Measurements from ENCODE around the gene CMIP. TPM values are rescaled to one million over a fixed set of nuclear protein-coding genes. Genes with fewer than 3 reads are reported as not detected.
"Not testable (repeated sequence)": the region's sequence is repeated elsewhere in the genome, so short reads cannot be mapped to it uniquely, and the experiment has no call there.

The CMIP gene
- total RNA-seq, 1 donor from 2014 or later = 111 TPM

- no peak for DNase-seq (ENCODE audit: extremely low read depth, low read depth, low spot score)
Observed at GRCh38 chr16:81513204-81514040, 68.8 kb downstream of the CMIP start.

- no peak for DNase-seq (ENCODE audit: extremely low read depth, low read depth, low spot score)
Observed at GRCh38 chr16:81514041-81514559, 69.5 kb downstream of the CMIP start.

- no peak for DNase-seq (ENCODE audit: extremely low read depth, low read depth, low spot score)
Observed at GRCh38 chr16:81514568-81515258, 70.1 kb downstream of the CMIP start.

GRCh38 chr16:81515281-81515680 lies 70.7 kb downstream of the CMIP start:
- DNase-seq (ENCODE audit: extremely low read depth, low read depth, low spot score) = no peak

GRCh38 chr16:81515721-81516120 lies 71.1 kb downstream of the CMIP start:
- no peak for DNase-seq (ENCODE audit: extremely low read depth, low read depth, low spot score)

- no peak for DNase-seq (ENCODE audit: extremely low read depth, low read depth, low spot score)
Observed at GRCh38 chr16:81516478-81517149, 72.0 kb downstream of the CMIP start.

GRCh38 chr16:81517150-81517499 lies 72.5 kb downstream of the CMIP start:
- no peak for DNase-seq (ENCODE audit: extremely low read depth, low read depth, low spot score)

- no peak for DNase-seq (ENCODE audit: extremely low read depth, low read depth, low spot score)
Observed at GRCh38 chr16:81517629-81518438, 73.2 kb downstream of the CMIP start.

GRCh38 chr16:81518439-81518757 lies 73.8 kb downstream of the CMIP start:
- DNase-seq (ENCODE audit: extremely low read depth, low read depth, low spot score) = no peak

- DNase-seq (ENCODE audit: extremely low read depth, low read depth, low spot score) = no peak
Observed at GRCh38 chr16:81519301-81520150, 74.9 kb downstream of the CMIP start.

- DNase-seq (ENCODE audit: extremely low read depth, low read depth, low spot score) = no peak
Observed at GRCh38 chr16:81520151-81520470, 75.5 kb downstream of the CMIP start.

GRCh38 chr16:81520560-81521135 lies 76.0 kb downstream of the CMIP start:
- DNase-seq (ENCODE audit: extremely low read depth, low read depth, low spot score) = no peak

GRCh38 chr16:81521141-81521626 lies 76.6 kb downstream of the CMIP start:
- no peak for DNase-seq (ENCODE audit: extremely low read depth, low read depth, low spot score)

GRCh38 chr16:81522108-81522701 lies 77.6 kb downstream of the CMIP start:
- no peak for DNase-seq (ENCODE audit: extremely low read depth, low read depth, low spot score)

GRCh38 chr16:81522851-81523250 lies 78.2 kb downstream of the CMIP start:
- not testable (repeated sequence) for DNase-seq (ENCODE audit: extremely low read depth, low read depth, low spot score)

- no peak for DNase-seq (ENCODE audit: extremely low read depth, low read depth, low spot score)
Observed at GRCh38 chr16:81523387-81524115, 78.9 kb downstream of the CMIP start.

- DNase-seq (ENCODE audit: extremely low read depth, low read depth, low spot score) = no peak
Observed at GRCh38 chr16:81524382-81524781, 79.8 kb downstream of the CMIP start.

GRCh38 chr16:81524885-81525284 lies 80.3 kb downstream of the CMIP start:
- DNase-seq (ENCODE audit: extremely low read depth, low read depth, low spot score) = not testable (repeated sequence)

All from glomerular endothelial cell (primary cell).